Measurements from ENCODE around the gene C11orf21. TPM values are rescaled to one million over a fixed set of nuclear protein-coding genes. Genes with fewer than 3 reads are reported as not detected.

The C11orf21 gene
- total and polyA plus RNA-seq, 10 of the 15 experiments (the other 5 are each of a cell fraction or from before 2014, with no cell fraction given) = 0.04 to 0.26 (median 0.11) TPM; not detected in 7

DNA sequence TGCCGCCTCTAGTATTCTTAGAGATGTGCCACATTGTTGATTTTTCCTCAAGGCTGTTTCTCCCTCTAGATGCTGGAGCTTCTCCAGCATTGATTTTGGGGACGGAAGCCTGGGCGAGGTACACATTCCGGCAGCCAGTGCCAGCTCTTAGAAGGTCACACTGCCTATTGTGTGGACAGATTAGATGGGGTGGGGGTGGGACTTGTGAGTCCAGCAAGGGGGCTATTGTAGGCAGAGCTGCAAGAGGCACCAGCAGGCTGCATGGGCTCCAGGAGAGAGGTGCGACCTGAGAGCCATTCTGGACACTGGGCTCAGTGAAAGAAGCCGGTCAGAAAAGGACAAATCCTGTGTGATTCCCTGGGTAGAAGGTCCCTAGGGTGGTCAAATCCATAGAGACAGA is 12.4 kb downstream of the C11orf21 start:
- no peak for ATAC-seq
- Histone ChIP-seq H3K36me3 (ENCODE audit: control insufficient read depth in 2 of 2, insufficient read depth in 2 of 2, low read length in 1 of 2) (no peaks in the 10 kb centered on the region), H3K9ac (ENCODE audit: control insufficient read depth, insufficient read depth, low read length) (no peak overlapping the region), H3K27me3 (replicated peaks in 1 of 2; ENCODE audit: control insufficient read depth in 2 of 2, insufficient read depth in 2 of 2, low read length in 1 of 2) (no peaks in the 10 kb centered on the region; a peak in 1 of 4 replicates), H3K9me3 (replicated peaks; ENCODE audit: control insufficient read depth, insufficient read depth, low read length) (no peaks in the 10 kb centered on the region), H3K79me2 (ENCODE audit: control insufficient read depth, insufficient read depth, low read length) (no peaks in the 10 kb centered on the region), H3K4me3 (no peak overlapping the region), H4K20me1 (ENCODE audit: control insufficient read depth, insufficient read depth) (no peaks in the 10 kb centered on the region), H2AFZ (ENCODE audit: control insufficient read depth, low read depth, low read length) (no peak overlapping the region), H3K4me2 (ENCODE audit: control insufficient read depth, insufficient read depth) (no peak overlapping the region), H3K27ac (ENCODE audit: control insufficient read depth, insufficient read depth) (no peak overlapping the region), H3K4me1 (ENCODE audit: control insufficient read depth, insufficient read depth, low read length) (no peaks in the 10 kb centered on the region)
- BruUV-seq (replicated peaks) = no TSS peak
- no peak for DNase-seq (ENCODE audit: low read depth, low spot score)
- intact Hi-C loops (cut with micrococcal nuclease; ENCODE audit: unreplicated experiment) = no loop called here
- POLR2A ChIA-PET = no interaction called here
- WGBS (ENCODE audit: insufficient coverage, insufficient replicate concordance, low lambda C conversion rate, missing lambda C conversion rate) = 64% methylated on average over 6 of the region's 6 CpGs
- CTCF ChIA-PET = interaction anchor here (1.2 kb wide), 1 partner anchor 111 kb away, joined by 3 read pairs; the partner anchor contains the start of gene TSSC4
- TF ChIP-seq, protein P1, sequence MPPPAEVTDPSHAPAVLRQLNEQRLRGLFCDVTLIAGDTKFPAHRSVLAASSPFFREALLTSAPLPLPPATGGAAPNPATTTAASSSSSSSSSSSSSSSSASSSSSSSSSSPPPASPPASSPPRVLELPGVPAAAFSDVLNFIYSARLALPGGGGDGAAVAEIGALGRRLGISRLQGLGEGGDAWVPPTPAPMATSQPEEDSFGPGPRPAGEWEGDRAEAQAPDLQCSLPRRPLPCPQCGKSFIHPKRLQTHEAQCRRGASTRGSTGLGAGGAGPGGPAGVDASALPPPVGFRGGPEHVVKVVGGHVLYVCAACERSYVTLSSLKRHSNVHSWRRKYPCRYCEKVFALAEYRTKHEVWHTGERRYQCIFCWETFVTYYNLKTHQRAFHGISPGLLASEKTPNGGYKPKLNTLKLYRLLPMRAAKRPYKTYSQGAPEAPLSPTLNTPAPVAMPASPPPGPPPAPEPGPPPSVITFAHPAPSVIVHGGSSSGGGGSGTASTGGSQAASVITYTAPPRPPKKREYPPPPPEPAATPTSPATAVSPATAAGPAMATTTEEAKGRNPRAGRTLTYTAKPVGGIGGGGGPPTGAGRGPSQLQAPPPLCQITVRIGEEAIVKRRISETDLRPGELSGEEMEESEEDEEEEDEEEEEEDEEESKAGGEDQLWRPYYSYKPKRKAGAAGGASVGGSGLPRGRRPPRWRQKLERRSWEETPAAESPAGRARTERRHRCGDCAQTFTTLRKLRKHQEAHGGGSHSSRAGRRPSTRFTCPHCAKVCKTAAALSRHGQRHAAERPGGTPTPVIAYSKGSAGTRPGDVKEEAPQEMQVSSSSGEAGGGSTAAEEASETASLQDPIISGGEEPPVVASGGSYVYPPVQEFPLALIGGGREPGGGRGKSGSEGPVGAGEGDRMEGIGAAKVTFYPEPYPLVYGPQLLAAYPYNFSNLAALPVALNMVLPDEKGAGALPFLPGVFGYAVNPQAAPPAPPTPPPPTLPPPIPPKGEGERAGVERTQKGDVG (CRISPR knock-in tag; IDR thresholded peaks at IDR 0.05) = no peak
- no peak for TF ChIP-seq IKZF2 (IDR thresholded peaks at IDR 0.05)
- no peak for TF ChIP-seq STAT1 (conservative IDR thresholded peaks at IDR 0.05)
- no peak for TF ChIP-seq SPI1 (IDR thresholded peaks at IDR 0.05; ENCODE audit: borderline replicate concordance, insufficient read depth, low read depth, low read length)
- TF ChIP-seq CBFB (IDR thresholded peaks at IDR 0.05; ENCODE audit: low read depth) = no peak
- TF ChIP-seq, protein P2, sequence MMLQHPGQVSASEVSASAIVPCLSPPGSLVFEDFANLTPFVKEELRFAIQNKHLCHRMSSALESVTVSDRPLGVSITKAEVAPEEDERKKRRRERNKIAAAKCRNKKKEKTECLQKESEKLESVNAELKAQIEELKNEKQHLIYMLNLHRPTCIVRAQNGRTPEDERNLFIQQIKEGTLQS (IDR thresholded peaks at IDR 0.05; ENCODE audit: borderline replicate concordance, extremely low read depth, low read depth, low read length) = no peak
- in situ Hi-C loops (cut with MboI) = no loop called here
- no peak for FAIRE-seq
- SMC1A ChIA-PET (ENCODE audit: uncharacterized antibody, unreplicated experiment) = no interaction called here
- RAD21 ChIA-PET (ENCODE audit: unreplicated experiment) = no interaction called here
